Small intestine (tissue), 7 donors: Measurements from ENCODE around the gene DELE1. TPM values are rescaled to one million over a fixed set of nuclear protein-coding genes. Genes with fewer than 3 reads are reported as not detected.
A peak's percentile ranks its signal among the peaks of the same experiment; 100 is the strongest.
"Not testable (repeated sequence)": the region's sequence is repeated elsewhere in the genome, so short reads cannot be mapped to it uniquely, and the experiment has no call there.

ENCODE experiments used
- DNase-seq, 2 donors: peaks; one replicate each; pipeline versions ENCODE4 v3.0.0 to v3.0.0-alpha.2; 2013
- FAIRE-seq: peaks from 2 replicates; lab custom pipeline; 2012; peaks lifted over from hg19 to GRCh38; lab: Jason Lieb, UNC
- H3K27ac ChIP-seq, 3 donors: one replicate each; pipeline ENCODE4 v1.5.1; 2013; ENCODE audit warnings: low read length in 2 of 3, mild to moderate bottlenecking in 2 of 3, control low read depth in 1 of 3, inconsistent platforms in 1 of 3, low read depth in 1 of 3, moderate library complexity in 1 of 3
- H3K27me3 ChIP-seq, 3 donors: one replicate each; pipeline ENCODE4 v1.6.1; 2013; ENCODE audit warnings: low read length in 3 of 3, inconsistent platforms in 1 of 3; ENCODE audit not compliant: control insufficient read depth in 3 of 3, insufficient read depth in 3 of 3
- H3K36me3 ChIP-seq, 3 donors: one replicate each; pipeline ENCODE4 v1.6.1; 2013; ENCODE audit warnings: low read length in 3 of 3, inconsistent platforms in 1 of 3, low read depth in 1 of 3, mild to moderate bottlenecking in 1 of 3, moderate library complexity in 1 of 3; ENCODE audit not compliant: control insufficient read depth in 3 of 3, insufficient read depth in 2 of 3
- H3K4me1 ChIP-seq, 3 donors: one replicate each; pipeline ENCODE4 v1.6.1; 2013; ENCODE audit warnings: low read length in 2 of 3, inconsistent platforms in 1 of 3, low read depth in 1 of 3, mild to moderate bottlenecking in 1 of 3, moderate library complexity in 1 of 3; ENCODE audit not compliant: control insufficient read depth in 3 of 3, insufficient read depth in 2 of 3
- H3K4me3 ChIP-seq, 3 donors: one replicate each; pipeline ENCODE4 v1.5.1; 2013; ENCODE audit warnings: low read length in 3 of 3, control low read depth in 1 of 3, inconsistent platforms in 1 of 3, low read depth in 1 of 3, mild to moderate bottlenecking in 1 of 3, moderate library complexity in 1 of 3
- H3K9me3 ChIP-seq, 2 donors: one replicate each; pipeline ENCODE4 v1.6.1; 2013; ENCODE audit warnings: low read depth in 1 of 2, low read length in 1 of 2; ENCODE audit not compliant: control insufficient read depth in 2 of 2, insufficient read depth in 1 of 2
- WGBS, 3 donors: extraction: QIAGEN DNeasy Blood & Tissue Kit; methylation state at CpG; one replicate each; pipeline ENCODE4 v1.1.7; 2013; 5-methylcytosine and 5-hydroxymethylcytosine counted together
- polyA plus RNA-seq, 4 donors: library from polyadenylated mRNA; stranded (reverse) in 3 of 4; unstranded in 1 of 4; fragments of 200-250 nt in 3 of 4; fragments of 120-200 nt in 1 of 4; gene quantifications; one replicate each; pipeline versions ENCODE4 v1.2.1 to v1.2.3, GENCODE V29; 2013
- donor health status: healthy with polysubstance abuse.
- donor health status: control.
- donor health status: control.
- donor health status: Bipolar disorder and iron deficiency.
- donor health status: healthy.

The DELE1 gene
- polyA plus RNA-seq, 4 donors = 32.2 to 120 (median 44.4) TPM

DNA sequence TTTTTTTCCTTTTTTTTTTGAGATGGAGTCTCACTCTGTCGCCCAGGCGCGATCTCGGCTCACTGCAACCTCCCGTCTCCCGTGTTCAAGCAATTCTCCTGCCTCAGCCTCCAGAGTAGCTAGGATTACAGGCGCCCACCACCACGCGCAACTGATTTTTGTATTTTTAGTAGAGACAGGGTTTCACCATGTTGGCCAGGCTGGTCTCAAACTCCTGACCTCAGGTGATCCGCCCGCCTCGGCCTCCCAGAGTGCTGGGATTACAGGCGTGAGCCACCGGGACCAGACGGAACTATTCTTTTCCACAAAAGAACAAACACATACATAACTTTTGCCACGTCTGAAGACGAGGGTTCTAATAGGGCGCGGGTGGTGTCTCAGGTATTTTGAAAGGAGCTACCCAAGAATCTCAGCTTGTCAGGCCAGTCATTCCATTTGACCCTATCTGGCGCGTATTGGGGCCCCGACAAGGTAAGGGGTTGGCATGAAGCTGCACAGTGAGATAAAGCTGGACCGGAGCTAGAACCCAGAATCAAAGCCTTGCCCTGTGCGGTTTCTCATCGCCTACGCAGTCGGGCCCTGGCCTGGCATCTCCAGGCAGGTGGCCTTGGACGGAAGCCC, 734 bp upstream of the DELE1 start:
- Histone ChIP-seq H3K4me3 (peak overlapping the region; percentile 77 to 92 (median 81)), H3K27ac (peak overlapping the region; percentile 95 to 100 (median 98)), H3K4me1 (peaks cover 0 to 14% (median 10%) of the 10 kb centered on the region in 3 donors), H3K36me3 (peaks cover 0 to 24% (median 0%) of the 10 kb centered on the region in 3 donors)
- not testable (repeated sequence) for FAIRE-seq, H3K9me3 ChIP-seq, DNase-seq, H3K27me3 ChIP-seq
- WGBS, 3 donors = 44 to 57% (median 50%) methylated on average over 26 to 28 of the region's 28 CpGs

- no peak for FAIRE-seq
- H3K36me3 ChIP-seq = peaks cover 7 to 54% (median 21%) of the 10 kb centered on the region in 3 donors
Observed at GRCh38 chr5:141926434-141926833, 2.8 kb downstream of the DELE1 start.

DNA sequence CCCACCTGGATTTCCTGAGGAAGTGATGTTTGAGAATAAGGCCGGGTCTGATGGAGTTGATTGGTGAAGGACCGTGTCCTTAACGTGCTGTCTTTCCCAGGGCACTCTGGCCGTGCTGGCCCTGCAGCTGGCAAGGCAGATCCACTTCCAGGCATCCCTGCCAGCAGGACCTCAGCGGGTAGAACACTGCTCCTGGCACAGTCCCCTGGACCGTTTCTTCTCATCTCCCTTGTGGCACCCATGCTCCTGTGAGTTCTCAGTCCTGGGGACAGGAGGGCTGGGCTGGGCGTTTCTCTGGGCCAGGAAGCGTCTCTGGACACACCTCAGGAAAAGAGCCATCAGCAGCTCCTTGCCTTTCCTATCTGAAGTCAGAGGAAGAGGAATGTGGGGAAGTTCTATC, 4.4 kb downstream of the DELE1 start:
- Histone ChIP-seq H3K27ac (no peak overlapping the region), H3K27me3 (no peaks in the 10 kb centered on the region), H3K36me3 (peaks cover 12 to 65% (median 21%) of the 10 kb centered on the region in 3 donors), H3K4me3 (no peak overlapping the region), H3K9me3 (no peaks in the 10 kb centered on the region), H3K4me1 (peaks cover 0 to 7% (median 4%) of the 10 kb centered on the region in 3 donors)
- FAIRE-seq (no peak), DNase-seq (no peak)
- 78 to 87% (median 85%) methylated on average over 8 of the region's 8 CpGs for WGBS, 3 donors

More at GRCh38 chr5:141926434-141926833, 2.8 kb downstream of the DELE1 start:
- H3K9me3 ChIP-seq = no peaks in the 10 kb centered on the region
- DNase-seq = no peak
- H3K27me3 ChIP-seq = no peaks in the 10 kb centered on the region
- no peak overlapping the region for H3K27ac ChIP-seq
- H3K4me3 ChIP-seq = no peak overlapping the region
- peaks cover 0 to 10% (median 4%) of the 10 kb centered on the region in 3 donors for H3K4me1 ChIP-seq
- 73 to 76% (median 74%) methylated on average over 2 of the region's 2 CpGs for WGBS, 3 donors

- WGBS, 3 donors = 94 to 97% (median 96%) methylated on average over 19 of the region's 19 CpGs
- H3K4me1 ChIP-seq = peaks cover 0 to under 1% (median under 1%) of the 10 kb centered on the region in 3 donors
- H3K27me3 ChIP-seq = no peaks in the 10 kb centered on the region
- H3K27ac ChIP-seq = no peak overlapping the region
- no peak overlapping the region for H3K4me3 ChIP-seq
- FAIRE-seq = no peak
- H3K9me3 ChIP-seq = no peaks in the 10 kb centered on the region
- peaks cover 17 to 73% (median 21%) of the 10 kb centered on the region in 3 donors for H3K36me3 ChIP-seq
- DNase-seq = no peak
Observed at GRCh38 chr5:141929398-141930058, 5.9 kb downstream of the DELE1 start.

GRCh38 chr5:141931694-141932093, 8.0 kb downstream of the DELE1 start:
- WGBS, 3 donors = 93 to 97% (median 93%) methylated on average over 5 of the region's 5 CpGs
- no peaks in the 10 kb centered on the region for H3K4me1 ChIP-seq
- no peaks in the 10 kb centered on the region for H3K27me3 ChIP-seq
- no peaks in the 10 kb centered on the region for H3K9me3 ChIP-seq
- no peak for FAIRE-seq
- H3K27ac ChIP-seq = no peak overlapping the region
- H3K4me3 ChIP-seq = no peak overlapping the region
- peaks cover 28 to 74% (median 30%) of the 10 kb centered on the region in 3 donors for H3K36me3 ChIP-seq
- no peak for DNase-seq

DNA sequence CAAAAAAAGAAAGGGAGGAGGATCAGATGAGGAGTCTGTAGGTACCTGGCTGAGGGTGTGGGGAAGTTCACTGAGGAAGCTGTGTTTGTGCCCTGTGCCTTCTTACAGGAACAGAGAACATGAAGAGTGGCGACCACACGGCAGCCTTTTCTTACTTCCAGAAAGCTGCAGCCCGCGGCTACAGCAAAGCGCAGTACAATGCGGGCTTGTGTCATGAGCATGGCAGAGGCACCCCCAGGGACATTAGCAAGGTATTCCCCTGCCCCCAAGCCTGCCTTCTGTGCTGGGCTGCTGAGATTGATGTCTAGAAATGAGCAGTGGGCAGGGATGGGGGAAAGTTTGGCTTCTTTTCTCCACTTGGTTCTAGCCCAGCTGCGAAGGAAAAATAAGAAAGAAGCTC, 9.5 kb downstream of the DELE1 start:
- H3K4me1 ChIP-seq = no peaks in the 10 kb centered on the region
- H3K9me3 ChIP-seq = no peaks in the 10 kb centered on the region
- DNase-seq = no peak
- 91 to 98% (median 96%) methylated on average over 7 of the region's 7 CpGs for WGBS, 3 donors
- FAIRE-seq = no peak
- no peak overlapping the region for H3K4me3 ChIP-seq
- H3K27me3 ChIP-seq = no peaks in the 10 kb centered on the region
- H3K27ac ChIP-seq = no peak overlapping the region
- H3K36me3 ChIP-seq = peaks cover 29 to 76% (median 30%) of the 10 kb centered on the region in 3 donors

DNA sequence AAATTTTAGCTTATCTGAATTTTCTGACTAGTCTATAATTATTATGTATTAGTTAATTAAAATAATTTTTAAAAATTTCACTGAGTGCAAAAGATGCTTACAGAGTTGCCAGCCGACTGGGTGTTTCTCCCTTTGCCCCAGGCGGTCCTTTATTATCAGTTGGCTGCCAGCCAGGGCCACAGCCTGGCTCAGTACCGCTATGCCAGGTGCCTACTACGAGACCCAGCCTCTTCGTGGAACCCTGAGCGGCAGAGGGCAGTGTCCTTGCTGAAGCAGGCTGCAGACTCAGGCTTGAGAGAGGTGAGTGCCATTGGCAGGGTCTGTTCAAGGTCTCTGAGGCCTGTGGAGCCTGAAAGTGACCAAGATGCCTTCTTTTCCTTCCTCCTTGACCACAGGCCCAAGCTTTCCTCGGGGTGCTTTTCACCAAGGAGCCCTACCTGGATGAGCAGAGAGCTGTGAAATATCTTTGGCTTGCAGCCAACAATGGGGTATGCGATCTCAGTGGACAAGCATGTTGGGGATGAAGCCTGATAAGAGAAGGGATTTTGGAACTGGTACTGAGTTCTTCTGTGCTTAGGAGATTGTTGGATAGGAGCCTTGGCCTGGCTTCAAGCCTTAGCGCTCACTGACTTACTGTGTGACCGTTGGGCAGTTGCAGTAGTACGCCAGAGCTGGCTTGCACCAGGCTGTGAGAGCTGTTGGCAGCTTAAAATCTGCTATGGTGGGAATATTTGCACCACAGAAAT, 10.6 kb downstream of the DELE1 start:
- no peak for FAIRE-seq
- no peaks in the 10 kb centered on the region for H3K9me3 ChIP-seq
- no peak overlapping the region for H3K4me3 ChIP-seq
- H3K27me3 ChIP-seq = no peaks in the 10 kb centered on the region
- H3K4me1 ChIP-seq = no peaks in the 10 kb centered on the region
- WGBS, 3 donors = 43 to 69% (median 58%) methylated on average over 11 of the region's 11 CpGs
- no peak overlapping the region for H3K27ac ChIP-seq
- H3K36me3 ChIP-seq = peaks cover 27 to 76% (median 29%) of the 10 kb centered on the region in 3 donors
- peak in 1 of 2 donors; percentile 88 for DNase-seq

- FAIRE-seq (no peak), DNase-seq (no peak)
- Histone ChIP-seq H3K4me3 (no peak overlapping the region), H3K36me3 (peaks cover 21 to 76% (median 29%) of the 10 kb centered on the region in 3 donors), H3K27me3 (no peaks in the 10 kb centered on the region), H3K9me3 (no peaks in the 10 kb centered on the region), H3K27ac (no peak overlapping the region), H3K4me1 (no peaks in the 10 kb centered on the region)
- WGBS, 3 donors = 94 to 99% (median 95%) methylated on average over 4 of the region's 4 CpGs
Observed at GRCh38 chr5:141935538-141935937, 11.9 kb downstream of the DELE1 start.
